ENCODE results near the gene PTPRM.

The PTPRM gene

DNA sequence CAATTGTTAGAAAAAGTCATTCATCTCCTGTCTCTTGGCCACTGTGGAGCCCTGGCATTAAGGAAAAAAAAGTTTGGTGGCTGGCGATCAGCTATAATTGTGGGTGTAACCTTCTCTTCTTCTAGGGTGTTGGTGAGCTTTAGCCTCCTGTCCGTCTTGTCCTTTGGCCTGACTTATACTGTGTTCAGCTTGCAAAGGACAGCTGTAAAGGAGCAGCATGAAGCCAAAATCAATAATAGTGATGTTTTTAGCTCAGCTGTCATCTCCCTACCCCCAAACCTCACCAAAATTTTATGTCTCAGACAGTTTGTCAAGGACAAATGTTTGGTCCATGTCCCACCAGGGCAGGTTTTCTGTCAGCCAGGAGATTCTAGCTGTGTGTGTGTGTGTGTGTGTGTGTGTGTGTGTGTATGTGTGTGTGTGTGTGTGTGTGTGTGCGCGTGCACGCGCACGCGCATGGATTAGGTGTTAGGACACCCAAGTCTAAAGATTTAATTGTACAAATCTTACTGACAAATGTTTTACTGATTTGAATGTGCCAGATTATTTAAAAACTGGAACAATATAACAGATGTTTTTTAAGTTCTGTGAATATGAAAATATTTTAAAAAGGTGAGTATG, 109.2 kb downstream of the PTPRM start:
- no peak for DNase-seq

DNA sequence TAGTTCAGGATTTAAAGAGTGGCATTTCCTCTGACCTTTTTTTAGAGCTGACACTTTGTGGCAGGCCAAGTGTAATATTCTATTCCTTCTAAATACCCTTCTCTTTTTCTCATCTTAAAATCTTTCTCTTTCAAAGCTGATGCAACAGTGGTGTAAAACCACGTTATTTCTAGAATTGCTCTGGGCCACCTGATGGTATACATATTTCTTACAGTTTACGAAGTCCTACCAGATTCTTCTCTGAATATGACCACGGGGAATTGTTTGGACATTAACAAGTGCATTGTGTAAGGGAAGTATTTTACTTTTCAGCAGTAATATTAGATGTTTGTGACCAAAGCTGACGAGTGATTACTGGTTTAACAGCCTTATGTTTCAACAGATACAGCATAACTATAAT, 109.9 kb downstream of the PTPRM start:
- no peak for DNase-seq

DNA sequence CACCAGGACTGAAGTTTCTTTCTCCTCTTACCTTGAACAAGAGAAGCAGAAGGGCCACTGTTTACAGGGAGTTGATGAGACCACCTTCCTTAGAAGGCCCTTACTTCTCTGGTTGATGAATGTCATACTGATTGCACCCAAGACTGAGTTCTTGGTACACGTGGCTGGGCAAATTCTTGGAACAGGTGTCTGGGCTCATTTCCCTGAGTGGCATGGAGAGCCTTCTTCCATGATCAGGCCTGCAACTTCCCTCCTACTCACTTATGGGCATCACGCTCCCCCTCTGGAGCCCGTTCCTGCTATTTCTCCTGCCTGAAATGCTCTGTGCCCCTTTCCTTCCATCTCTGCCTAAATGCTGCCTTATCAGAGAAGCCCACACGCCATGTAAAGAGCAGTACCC, 110.3 kb downstream of the PTPRM start:
- no peak for DNase-seq

DNA sequence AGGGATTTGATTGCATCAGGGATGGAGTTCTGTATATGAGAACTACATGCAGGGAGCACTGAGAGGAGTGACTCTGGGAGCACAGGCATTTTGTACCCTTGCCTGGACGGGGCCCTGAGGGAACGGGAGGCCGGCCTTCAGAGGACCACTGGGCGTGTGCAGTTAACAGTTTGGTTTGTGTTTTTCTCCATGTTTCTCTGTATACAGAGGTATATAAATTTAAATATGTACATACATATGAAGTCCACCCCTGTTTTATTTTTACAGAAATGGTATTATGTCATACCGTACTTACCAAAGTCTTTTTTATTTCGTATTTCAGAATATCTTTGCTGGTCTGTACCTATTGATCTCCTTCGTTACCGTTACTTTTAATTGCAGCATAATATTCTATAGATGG, 111.3 kb downstream of the PTPRM start:
- DNase-seq: no peak

DNA sequence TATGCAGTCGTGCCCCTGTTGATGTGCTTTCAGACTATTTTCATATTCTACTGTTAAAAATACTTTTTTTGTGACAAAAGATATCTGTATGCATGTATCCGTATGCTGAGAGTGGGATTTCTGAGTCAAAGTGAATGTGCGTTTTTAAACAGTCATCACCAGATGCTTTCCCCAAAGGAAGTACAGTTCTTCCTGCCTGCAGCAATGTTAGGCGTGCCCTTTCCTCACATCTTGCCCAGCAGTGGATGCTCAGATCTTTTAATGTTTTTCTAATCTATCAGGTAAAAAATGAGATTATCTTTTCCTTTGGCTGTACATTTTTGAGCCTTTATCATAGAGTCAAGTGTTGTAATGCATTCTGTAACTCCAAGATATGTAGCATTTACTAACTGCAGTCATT, 111.7 kb downstream of the PTPRM start:
- DNase-seq: no peak

DNA sequence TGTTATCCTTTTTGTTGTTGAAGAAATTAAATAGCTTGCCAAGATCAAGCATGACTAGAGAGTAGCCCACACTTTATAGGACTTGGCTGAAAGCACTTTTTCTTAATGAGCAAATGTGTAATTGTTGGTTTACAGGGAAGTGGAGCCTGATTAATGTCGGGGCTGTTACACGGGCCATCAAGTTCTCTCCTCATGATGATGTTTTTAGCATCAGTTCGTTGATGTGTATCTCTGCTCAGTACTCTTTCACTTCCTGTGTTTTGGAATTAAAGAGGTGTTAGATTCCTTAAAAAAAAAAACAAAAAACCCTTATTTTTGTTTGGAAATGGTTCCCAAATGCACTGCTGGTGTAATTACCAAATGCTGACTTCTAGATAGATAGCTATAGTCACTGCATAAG, 114.2 kb downstream of the PTPRM start:
- no peak for DNase-seq

DNA sequence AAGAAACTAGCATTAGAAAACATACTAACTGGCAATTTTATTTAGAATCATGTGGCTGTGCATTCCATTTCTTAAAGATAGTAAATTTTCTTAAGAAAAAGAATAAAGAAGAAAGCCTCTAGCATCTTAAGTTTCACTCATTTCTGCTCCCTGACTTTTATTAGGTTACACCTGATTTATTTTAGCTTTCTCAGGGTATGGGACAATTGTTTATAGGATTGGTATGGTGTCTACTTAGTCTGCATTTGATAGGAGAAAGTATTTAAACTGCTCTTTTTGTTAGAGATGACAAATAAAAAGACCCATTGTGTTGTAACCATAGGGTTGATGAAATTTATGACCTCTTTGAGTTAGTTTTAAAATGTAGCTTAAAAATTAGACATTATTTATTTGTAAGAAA, 115.2 kb downstream of the PTPRM start:
- no peak for DNase-seq

DNA sequence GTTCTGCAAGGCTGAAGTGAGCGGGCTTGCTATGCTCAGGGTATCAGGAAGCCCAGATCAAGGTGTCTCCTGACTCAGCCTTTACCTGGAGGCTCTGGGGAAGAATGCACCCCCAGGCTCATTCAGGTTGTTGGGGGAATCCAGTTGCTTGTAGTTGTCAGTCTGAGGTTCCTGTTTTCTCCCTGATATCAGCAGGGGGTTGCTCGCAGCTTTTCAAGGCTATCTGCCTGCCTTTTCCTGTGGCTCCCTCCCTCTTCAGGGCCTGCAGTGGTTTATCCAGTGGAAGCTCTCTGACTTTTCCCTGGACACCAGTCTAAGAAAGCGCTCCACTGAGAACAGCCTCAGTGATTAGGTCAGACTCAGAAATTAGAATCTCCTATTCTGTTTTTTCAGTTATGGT, 116.6 kb downstream of the PTPRM start:
- no peak for DNase-seq

DNA sequence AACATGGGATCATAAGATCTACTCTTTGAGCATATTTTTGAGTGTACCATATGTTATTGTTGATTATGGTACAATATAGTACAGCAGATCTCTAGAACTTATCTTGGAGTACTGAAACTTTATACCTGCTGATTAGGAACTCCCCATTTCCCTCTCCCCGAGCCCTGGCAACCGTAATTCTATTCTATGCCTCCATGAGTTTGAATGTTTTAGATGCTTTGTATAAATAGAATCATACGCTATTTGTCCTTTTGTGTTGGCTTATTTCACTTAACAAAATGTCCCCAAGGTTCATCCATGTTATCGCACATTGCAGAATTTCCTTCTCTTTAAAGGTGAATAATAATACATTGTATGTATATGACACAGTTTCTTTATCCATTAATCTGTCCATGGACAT, 117.2 kb downstream of the PTPRM start:
- DNase-seq: no peak

DNA sequence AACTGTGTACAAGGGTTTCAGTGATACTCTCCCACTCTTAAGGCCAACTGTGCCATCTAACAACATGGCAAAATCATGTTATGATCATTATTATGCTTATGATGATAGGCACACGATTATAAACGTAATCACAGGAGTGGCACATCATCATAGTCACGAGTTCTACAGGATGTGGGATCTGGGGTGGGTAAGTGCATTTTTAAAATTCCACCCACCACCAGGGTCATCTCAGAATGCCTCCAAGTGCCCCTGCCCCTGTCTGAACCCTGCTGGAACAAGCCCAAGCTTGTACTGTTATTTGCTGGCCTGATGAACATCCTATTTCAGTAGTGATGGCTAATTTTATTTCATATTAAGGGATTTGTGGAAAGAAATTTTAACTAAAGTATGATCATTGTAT, 117.8 kb downstream of the PTPRM start:
- no peak for DNase-seq

DNA sequence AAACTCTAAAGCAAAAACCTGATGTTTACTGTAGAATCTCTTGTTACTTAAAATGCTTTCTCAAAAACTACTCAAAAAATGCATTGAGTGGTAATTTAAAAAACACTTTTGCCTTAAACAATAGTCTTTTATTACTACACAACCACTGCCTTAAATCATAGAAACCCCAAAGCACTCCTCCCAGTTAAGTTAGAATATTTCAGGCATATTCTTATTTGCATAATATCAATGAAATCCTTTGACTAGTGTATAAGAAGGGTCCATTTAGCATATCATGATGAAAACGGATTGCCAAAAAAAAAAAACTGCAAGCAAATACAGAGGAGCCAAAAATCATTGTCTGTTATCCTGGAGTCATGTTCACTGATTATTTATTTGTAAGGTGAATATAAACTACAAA, 119.2 kb downstream of the PTPRM start:
- DNase-seq: no peak

DNA sequence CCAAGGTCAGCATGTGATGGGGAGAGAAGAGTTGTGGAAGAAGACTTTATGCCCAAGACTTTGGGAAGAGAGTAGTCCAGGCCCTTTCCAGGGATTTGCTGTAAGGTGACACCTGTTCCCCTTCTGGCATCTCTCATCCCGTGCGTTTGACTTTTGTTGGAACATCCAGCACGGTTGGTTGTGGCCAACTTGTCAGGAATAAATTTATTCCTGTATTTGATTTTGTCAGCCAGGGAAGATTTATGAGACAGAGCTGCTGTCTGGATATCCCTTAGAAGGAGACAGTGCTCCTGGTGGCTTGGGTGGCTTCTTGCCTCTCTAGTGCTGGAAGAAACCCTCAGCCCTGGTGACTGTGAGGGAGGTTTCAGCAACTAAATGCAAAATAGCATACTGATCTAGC, 121.5 kb downstream of the PTPRM start:
- DNase-seq: no peak

DNA sequence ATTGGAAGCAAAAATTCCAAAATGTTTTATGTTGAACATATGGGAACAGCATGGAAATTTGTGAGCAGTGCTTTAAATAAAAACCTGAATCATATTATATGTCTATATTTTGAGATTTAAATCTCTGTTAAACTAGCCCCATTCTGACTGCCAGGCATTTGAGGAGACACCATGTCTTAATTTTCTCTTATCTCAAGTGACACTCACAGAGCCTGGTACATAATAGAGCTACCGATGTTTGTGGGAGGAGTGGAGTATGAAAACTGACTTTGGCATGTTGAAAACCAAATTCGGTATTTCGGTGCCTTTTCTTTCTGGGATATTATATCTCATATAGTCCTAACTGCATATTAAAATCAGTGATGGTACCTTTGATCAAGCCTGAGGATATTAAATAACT, 124.1 kb downstream of the PTPRM start:
- DNase-seq: no peak

DNA sequence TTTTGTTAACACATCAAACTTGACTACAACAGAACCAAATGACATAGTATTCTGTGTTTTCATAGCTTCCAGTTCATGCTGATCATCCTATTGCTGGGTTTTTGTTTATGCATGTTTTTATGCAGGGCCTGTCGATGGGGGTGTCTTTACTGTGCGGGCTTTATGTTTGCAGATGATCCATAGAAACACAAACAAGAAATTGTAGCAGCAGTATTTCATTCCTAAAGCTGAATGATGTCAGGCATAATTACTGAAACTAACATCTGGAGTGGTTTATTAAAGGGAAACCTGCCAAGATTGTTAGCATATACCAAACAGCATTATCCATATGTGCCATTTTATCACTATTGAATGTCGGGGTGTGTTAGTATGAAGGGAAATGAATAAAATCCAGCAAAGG, 129.7 kb downstream of the PTPRM start:
- DNase-seq: no peak

DNA sequence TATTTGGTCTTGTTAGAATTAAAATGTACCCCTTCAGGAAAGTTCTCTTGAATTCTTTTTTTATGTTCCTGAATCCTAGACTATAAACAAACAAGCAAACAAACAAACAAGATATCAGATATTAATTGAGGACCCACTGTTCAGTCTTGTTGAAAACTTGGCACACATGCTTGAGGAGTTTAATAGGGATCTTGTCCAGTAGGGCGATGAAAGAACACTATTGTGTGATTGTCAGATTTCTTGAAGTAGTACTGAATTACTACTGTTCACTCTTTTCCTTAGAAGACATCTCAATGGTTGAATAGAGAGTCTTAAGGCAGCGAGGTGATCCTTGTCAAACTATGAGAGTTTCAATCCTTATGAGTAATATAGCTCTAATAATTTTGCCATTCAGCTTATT, 130.2 kb downstream of the PTPRM start:
- DNase-seq: no peak

DNA sequence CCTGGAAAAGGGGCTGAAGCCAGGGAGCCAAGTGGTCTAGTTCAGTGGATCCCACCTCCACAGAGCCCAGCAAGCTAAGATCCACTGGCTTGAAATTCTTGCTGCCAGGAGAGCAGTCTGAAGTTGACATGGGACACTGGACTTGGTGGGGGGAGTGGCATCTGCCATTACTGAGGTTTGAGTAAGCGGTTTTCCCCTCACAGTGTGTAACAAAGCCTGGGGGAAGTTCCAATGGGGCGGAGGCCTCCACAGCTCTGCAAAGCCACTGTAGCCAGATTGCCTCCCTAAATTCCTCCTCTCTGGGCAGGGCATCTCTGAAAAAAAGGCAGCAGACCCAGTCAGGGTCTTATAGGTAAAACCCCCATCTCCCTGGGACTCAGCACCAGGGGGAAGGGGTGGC, 144.4 kb downstream of the PTPRM start:
- DNase-seq: no peak

DNA sequence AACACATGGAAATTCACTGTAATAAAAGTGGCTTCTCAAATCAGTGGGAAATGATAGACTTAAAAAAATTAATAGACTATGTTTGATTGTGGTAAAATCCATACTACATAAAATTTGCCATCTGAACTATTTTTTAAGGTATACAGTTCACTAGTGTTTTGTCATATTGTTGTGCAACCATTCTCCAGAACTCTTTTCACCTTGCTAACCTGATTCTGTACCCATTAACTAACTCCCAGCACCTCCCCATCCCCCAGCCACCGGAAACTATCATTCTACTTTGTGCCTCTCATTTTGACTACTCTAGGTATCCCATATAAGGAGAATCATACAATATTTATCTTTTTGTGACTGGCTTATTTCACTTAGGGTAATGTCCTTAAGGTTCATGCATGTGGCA, 153.3 kb downstream of the PTPRM start:
- no peak for DNase-seq

DNA sequence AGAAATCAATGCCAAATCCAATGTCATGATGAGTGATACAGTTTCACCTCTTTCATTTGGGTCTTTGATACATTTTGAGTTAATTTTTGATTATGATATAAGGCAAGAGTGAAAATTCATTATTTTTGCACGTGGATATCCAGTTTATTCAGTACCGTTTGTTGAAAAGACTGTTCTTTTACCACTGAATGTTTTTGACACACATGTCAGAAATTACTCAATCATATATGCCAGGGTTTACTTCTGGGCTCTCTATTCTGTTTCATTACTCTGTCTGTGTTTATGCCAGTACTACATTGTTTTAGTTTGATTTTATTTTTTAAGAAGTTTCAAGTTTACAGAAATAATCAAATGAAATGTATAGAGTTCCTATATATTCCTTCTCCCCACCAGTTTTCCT, 154.4 kb downstream of the PTPRM start:
- DNase-seq: no peak

DNA sequence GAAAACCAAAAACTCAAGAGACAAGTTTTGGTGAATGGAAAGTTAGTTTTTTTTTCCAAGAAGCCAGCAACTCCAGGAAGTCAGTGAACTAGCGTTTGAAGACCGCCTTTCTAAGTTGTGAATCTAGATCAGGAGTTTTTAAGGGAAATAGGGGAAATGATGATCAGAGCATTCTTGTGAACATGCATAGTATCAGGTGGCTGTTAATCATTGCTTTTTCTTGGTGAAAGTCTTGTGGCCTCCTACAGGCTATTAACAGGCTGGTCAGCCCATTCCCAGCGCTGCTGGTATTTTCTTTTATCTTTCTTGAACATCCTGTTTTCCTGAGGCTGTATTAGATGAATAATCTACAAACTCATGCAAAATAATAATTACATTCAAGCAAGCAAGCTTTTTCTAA, 155.8 kb downstream of the PTPRM start:
- no peak for DNase-seq

DNA sequence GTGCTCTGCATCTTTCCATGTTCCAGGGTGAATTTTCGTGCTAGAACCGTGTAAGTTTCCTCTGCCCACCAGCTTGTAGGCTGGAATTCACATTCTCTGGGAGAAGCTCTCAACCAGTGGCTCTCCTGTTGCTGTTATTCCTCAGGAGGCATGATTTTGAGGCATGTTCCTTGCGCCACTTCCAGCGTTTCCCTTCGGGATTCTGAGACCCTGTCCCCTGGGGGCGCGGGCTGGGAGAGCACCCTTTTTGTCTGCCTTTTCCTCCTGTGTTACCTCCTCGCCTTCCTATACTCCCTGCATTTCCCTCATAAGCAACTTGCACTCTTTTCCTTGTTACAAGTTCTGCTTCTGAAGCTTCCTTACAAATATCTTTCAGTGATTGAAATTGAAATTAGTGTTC, 156.4 kb downstream of the PTPRM start:
- no peak for DNase-seq

DNA sequence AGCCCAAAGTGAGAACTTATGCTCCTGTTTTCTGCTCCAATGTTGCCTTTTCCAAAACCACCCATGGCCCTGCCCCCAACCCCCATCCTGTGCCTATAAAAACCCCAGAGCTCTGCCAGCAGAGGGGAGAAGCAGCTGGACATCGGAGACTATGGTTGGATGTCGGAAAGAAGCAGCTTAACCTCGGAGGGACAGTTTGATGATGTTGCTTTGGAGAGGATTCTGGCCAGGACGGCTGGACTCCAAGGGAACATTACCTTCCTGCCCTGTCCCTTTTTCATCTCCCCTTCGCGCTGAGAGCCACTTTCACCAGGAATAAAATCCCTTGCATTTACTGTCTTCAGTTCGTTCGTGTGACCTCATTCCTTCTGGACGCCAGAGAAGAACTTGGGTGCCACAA, 158.4 kb downstream of the PTPRM start:
- no peak for DNase-seq

DNA sequence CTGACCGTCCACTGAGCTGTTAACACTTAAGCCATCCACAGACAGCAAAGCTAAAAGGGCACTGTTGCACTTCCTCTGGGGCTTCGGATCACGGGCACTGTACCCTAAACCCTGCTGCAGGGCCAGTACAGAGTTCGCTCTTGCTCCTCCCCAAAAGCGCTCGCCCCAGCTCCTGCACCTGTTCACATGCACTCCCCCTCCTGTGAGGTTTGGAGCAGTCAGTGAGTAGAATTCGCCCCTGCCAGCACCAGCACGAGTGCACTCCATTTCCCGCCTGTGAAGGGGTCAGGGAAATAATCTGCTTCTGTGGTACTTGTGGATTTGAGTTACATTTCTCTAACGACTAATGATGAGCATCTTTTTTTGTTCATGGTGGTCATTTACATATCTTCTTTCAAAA, 158.8 kb downstream of the PTPRM start:
- no peak for DNase-seq

DNA sequence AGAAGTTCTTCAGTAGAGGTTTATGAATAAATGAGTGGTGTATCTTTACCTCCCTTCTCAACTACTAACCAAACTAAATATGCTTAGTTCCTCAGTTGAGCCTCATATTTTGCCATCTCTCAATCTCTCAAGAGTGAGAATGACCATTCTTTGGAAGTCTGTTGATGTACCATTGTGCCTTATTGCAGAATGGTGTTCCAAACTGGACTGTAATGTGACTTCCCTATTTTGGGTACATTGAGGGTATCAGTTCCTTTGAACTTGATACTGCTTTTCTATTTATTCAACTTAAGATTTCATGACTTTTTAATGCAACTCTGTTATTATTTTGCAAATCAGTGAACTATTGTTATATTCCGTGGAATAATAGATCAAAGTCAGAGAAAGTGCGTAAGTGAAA, 159.4 kb downstream of the PTPRM start:
- DNase-seq: no peak

DNA sequence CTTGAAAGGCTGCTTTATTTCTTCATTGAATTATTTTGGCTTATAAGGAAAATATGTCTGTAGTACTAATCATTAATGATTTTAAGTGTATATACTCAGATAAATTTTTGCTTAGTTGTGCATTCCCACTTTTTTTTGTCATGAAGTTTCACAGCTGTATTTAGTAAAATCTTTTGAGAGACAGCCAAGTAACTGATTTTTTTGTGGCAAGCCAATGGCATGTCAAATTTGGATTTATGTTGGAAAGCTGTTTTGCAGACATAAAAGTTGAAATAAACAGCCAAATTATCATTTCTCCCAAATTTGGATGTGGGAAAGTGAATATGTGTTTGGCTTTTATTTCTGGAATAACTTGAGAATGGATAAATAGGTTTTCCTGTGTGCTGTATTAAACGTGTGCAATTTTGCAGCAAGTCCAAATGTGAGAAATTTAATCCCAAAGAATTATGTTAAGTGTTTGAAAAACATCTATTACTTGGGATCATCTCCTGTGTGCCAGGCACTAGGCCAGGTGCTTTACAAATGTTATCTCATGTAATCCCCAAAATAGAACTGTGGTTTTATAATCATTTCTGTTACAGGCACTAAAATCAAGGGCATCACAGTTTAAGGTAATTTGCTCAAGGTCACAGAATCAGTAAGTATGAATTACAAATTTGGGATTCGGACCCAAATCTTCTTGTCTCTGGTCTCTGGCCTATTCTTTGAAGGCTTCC, 160.4 kb downstream of the PTPRM start:
- no peak for DNase-seq

DNA sequence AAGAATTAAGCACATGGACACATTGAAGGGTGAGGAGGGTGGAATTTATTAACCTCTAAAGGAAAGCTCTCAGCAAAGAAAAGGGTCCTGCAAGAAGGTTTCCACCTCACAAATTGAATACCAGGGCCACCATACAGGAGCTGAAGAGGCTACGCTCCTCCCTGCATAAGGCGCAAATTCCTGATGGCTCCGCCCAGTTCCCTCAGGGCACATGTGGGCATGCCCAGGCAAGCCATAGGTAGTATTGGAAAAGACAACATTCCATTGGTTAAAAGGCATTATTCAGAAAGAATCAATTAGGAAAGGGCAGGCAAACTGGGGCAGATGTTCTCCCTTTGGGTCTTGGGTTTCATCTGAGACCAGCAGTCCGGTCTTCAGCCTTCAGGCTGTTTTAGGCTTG, 161.2 kb downstream of the PTPRM start:
- DNase-seq: no peak

All from stimulated activated CD8-positive, alpha-beta memory T cell treated with anti-CD3 and anti-CD28 coated beads, Interleukin-4, amount 100 ng/mL, for 48 hours (primary cell).